Hepatocyte (in vitro differentiated cells): Measurements from ENCODE around the gene IMMP2L.

Source experiments
- EZH2 ChIP-seq: fragments of 200-600 bp; sonication (generic); IDR thresholded peaks from 2 replicates; pipeline ENCODE4 v1.6.1; 2016; ENCODE audit warnings: antibody characterized with exemption, mild to moderate bottlenecking, borderline replicate concordance
- EZH2phosphoT487 ChIP-seq: fragments of 200-600 bp; sonication (generic); IDR thresholded peaks from one replicate; pipeline ENCODE4 v1.6.1; 2018; ENCODE audit warnings: antibody characterized with exemption, mild to moderate bottlenecking, low read depth, moderate library complexity; ENCODE audit not compliant: unreplicated experiment, severe bottlenecking
- TF ChIP-seq, protein P1 (sequence below): fragments of 200-600 bp; sonication (generic); IDR thresholded peaks from 2 replicates; pipeline ENCODE4 v1.5.1; 2016; ENCODE audit warnings: antibody characterized with exemption, mild to moderate bottlenecking; ENCODE audit not compliant: poor library complexity

DNA sequence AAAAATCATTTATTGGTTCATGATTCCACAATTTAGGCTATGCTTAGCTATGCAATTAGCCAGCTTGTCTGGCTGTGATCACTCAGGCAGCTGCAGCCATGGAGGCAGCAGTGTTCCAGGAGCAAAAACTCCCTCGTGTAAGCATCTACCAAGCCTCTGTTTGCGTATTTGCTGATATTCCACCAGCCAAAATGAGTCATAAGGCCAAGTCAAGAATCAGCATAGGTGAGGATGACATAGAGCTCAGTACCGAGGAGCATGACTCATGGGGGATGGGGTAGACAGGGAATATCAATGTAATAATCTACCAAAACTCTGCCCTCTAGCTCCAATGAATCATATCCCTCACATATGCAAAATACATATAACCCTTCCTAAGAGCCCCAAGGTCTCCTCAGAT, 63.3 kb downstream of the IMMP2L start:
- TF ChIP-seq, protein P1, sequence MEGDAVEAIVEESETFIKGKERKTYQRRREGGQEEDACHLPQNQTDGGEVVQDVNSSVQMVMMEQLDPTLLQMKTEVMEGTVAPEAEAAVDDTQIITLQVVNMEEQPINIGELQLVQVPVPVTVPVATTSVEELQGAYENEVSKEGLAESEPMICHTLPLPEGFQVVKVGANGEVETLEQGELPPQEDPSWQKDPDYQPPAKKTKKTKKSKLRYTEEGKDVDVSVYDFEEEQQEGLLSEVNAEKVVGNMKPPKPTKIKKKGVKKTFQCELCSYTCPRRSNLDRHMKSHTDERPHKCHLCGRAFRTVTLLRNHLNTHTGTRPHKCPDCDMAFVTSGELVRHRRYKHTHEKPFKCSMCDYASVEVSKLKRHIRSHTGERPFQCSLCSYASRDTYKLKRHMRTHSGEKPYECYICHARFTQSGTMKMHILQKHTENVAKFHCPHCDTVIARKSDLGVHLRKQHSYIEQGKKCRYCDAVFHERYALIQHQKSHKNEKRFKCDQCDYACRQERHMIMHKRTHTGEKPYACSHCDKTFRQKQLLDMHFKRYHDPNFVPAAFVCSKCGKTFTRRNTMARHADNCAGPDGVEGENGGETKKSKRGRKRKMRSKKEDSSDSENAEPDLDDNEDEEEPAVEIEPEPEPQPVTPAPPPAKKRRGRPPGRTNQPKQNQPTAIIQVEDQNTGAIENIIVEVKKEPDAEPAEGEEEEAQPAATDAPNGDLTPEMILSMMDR, result no peak
- no peak for TF ChIP-seq EZH2
- no peak for TF ChIP-seq EZH2phosphoT487
